Panc1 (cell line): Measurements from ENCODE around the gene DVL2.

ENCODE experiments used
- CTCF ChIP-seq: fragments of 450-650 bp; IDR thresholded peaks from 2 replicates; pipeline ENCODE4 v1.5.1; 2017; ENCODE audit warnings: mild to moderate bottlenecking
- POLR2AphosphoS5 ChIP-seq: IDR thresholded peaks from 2 replicates; pipeline ENCODE4 v1.6.1; 2012; ENCODE audit warnings: mild to moderate bottlenecking, low read depth, low read length, moderate library complexity
- REST ChIP-seq, 2 experiments: IDR thresholded peaks; 2 replicates each; pipeline ENCODE4 v1.6.1; 2011 to 2012; ENCODE audit warnings: low read depth in 2 of 2, control low read depth in 1 of 2, low read length in 1 of 2, mild to moderate bottlenecking in 1 of 2, moderate library complexity in 1 of 2; ENCODE audit not compliant: insufficient read depth in 1 of 2
- SIN3A ChIP-seq: IDR thresholded peaks from 2 replicates; pipeline ENCODE4 v1.6.1; 2012; ENCODE audit warnings: low read depth, mild to moderate bottlenecking, low read length, moderate library complexity, borderline replicate concordance; ENCODE audit not compliant: insufficient read depth
- TCF7L2 ChIP-seq: IDR thresholded peaks from 2 replicates; pipeline ENCODE4 v1.6.1; 2011; ENCODE audit warnings: mild to moderate bottlenecking, low read depth, low read length, inconsistent platforms

- peak; percentile 76 for TF ChIP-seq CTCF
- TF ChIP-seq REST (IDR thresholded peaks at IDR 0.05; ENCODE audit: insufficient read depth in 1 of 2, low read depth in 2 of 2, low read length in 1 of 2), result no peak
- no peak for TF ChIP-seq SIN3A
- TF ChIP-seq POLR2AphosphoS5, result no peak
- no peak for TF ChIP-seq TCF7L2
These were observed 19.8 kb downstream of the DVL2 start for GRCh38 chr17:7214300-7215135.
